Activated CD4-positive, CD25-positive, alpha-beta regulatory T cell treated with anti-CD3 and anti-CD28 coated beads, Interleukin-2, amount 50 U/mL, for 24 hours (primary cell): ENCODE data around the gene PAQR7.

ENCODE experiments used
- ATAC-seq, 2 donors: fragments of 150-1000 bp; cut with Tn5 transposase; one replicate each; pipeline ENCODE4 v1.10.0; 2021; ENCODE audit warnings: mild to moderate bottlenecking in 1 of 2, moderate library complexity in 1 of 2

PAQR7 gene, protein sequence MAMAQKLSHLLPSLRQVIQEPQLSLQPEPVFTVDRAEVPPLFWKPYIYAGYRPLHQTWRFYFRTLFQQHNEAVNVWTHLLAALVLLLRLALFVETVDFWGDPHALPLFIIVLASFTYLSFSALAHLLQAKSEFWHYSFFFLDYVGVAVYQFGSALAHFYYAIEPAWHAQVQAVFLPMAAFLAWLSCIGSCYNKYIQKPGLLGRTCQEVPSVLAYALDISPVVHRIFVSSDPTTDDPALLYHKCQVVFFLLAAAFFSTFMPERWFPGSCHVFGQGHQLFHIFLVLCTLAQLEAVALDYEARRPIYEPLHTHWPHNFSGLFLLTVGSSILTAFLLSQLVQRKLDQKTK

DNA sequence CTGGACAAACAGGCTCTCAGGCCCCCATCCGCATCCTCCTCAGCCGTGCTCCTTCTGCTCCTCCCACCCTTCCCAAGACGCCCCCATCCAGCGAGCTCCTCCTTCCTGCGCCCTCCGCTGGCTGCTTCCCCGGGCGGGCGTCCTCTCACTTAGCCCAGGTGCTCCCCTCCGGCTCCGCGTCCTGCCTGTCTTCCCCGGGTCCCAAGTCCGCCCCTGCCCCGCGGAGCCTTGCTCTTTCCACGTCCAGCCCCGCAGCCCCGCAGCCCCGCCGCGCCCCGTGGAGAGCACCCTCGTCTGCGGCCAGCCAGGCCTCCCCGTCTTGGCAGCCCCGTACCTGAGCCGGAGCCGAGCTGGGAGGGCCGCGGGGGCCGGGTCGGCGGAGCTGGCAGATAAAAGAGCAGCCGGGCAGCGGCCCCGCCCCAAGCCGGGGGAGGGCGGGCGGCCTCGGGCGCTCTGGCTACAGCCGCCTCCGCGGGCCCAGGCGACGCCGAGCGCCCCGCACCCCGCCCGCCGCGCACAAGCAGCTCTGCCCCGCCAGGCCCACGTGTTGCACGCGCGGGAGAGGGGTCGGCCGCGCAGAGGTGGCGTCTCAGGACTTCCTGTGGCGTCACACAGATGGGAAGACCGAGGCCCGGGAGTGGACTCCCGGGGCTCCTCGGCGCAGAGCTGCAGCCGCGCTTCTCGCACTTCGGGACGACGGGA, at the start of gene PAQR7:
Gene PAQR7, minus strand, starts transcription at position 555 of the 702 bp plus-strand sequence. CDS start 11,869 bp downstream, outside the sequence.
- ATAC-seq = peak; percentile 85 to 87

DNA sequence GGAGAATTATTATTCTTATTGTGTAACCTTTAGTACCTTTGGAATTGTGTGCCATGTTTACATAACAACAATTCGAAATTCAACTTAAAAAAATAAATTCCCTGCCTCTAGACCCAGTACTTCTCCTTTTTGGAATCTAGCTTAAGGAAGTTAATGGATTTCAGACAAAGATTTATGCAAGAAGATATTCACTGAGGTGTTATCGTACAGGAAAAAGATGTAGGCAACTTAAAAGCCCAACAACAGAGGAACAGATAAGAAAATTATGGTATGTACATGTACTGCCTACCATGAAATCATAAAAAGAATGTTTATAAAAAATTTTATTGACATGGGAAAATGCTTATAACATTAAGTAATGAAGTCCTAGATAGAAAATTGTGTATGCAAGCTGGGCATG, 48.9 kb upstream of the PAQR7 start:
- no peak for ATAC-seq

DNA sequence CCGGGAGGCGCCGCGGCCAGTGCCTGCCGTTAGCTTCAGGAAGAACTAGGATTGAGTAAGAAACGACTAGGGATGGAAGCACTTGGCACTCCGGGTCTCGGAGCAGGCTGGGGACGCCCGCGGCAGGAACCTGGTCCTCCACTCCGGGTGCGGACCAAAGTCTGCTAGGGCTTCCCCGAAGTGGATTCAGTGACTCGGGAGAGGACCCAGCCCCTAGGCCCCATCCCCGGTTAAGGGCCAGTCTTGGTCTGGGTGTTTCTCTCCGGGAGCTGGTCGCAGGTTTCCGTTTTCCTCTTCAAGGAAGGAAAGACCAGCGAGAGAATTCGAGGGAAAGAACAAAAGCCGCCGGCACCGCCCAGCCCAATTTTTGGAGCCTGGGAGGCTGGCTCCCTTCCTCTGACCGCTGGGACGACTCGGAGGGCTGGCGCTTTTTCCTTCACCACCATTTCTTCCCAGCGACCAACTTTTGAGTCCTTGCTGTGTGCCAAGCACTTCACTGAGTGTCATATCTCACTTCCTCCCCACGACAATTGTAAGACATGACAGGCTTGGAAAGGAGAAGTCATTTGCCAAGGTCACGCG, 47.6 kb upstream of the PAQR7 start:
- ATAC-seq = peak in 1 of 2 donors; percentile 30

DNA sequence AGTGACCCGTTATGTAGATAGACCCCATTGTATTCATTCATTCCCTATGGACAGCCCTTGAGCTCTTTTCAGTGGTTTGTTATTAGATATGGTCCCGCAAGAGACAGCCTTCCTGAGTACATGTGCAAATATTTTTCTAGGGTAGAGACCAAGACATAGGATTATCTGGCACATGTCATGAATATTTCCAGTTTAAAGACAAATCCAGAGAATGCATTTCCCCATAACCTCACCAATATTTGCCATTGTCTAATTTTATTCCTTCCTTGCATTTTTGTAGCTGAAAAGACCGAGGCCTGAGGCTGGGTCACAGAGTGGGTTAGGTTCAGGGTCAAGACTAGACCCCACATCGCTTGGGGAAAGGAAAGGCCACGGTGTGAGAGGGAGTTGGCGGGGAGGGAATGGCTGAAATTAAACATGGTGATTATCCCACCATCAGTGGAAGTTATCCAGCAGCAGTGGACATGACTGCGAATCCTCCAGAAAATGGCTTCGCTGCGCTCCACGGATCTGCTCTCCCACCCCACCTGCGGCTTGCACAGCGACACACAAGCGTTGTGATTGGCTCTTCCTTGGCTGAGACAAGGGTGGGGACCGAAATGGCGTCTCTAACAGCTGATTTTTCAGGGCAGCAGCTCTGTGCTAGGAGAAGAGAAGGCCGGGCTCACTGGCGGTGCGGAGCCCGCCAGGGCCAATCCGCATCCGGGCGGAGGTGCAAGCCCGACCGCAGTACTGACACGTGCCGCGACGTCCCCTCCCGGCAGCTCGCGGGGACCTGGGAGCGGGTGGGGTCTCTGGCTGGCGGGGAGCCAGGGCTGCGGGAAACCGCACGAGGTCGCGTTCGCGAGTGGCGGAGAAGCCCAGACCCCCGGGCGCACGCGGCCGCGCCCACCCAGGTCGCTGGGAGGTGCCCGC, 46.8 kb upstream of the PAQR7 start:
- peak; percentile 65 to 80 for ATAC-seq

DNA sequence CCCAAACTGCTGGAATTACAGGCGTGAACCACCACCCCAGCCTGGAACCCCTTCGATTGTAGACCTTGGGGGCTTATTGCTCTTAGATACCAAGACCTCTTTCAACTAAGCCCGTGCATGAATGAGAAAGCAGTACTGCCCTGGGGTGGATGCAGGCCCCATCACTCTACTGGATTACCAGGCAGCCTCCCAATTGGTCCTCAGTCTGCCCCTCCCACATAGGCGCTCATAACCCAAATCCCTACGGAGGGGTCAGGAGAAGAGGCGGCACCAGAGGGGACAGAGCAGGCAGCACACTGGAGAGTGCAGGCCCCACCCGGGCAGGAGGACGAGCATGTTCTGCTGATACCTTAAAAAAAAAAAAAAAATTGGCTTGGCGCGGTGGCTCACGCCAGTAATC, 43.1 kb upstream of the PAQR7 start:
- no peak for ATAC-seq

DNA sequence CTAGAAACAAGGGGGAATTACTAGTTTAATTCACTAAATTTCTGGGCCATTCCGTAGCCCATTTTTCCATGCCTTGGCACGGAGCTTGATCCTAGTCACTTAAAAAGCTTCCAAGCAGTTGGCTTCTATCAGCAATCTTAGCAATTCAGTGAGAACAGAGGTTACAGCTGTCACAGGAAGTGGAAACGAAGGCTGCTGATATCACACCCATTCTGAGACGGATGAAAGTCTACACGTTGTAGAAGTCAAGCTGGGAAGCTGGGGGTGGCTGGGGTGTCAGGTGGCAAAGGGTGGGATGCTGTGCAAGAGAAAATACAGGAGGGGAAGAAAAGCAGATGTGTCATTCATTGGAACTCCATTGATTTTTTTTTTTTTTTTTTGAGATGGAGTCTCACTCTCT, 42.5 kb upstream of the PAQR7 start:
- no peak for ATAC-seq

DNA sequence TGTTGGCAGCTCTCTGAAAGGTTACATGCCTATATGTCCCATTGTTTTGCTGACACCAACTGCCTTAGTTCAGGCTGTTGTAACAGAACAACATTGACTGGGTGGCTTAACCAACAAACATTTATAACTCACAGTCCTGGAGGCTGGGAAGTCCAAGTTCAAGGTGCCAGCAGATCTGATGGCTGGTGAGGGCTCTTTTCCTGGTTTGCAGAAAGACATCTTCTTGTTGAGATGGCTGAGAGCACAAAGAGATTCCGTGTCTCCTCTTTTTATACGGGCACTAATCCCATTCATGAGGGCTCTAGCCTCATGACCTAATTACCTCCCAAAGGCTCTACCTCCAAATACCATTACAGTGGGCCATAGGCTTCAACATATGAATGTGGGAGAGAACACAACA, 41.0 kb upstream of the PAQR7 start:
- ATAC-seq = no peak

DNA sequence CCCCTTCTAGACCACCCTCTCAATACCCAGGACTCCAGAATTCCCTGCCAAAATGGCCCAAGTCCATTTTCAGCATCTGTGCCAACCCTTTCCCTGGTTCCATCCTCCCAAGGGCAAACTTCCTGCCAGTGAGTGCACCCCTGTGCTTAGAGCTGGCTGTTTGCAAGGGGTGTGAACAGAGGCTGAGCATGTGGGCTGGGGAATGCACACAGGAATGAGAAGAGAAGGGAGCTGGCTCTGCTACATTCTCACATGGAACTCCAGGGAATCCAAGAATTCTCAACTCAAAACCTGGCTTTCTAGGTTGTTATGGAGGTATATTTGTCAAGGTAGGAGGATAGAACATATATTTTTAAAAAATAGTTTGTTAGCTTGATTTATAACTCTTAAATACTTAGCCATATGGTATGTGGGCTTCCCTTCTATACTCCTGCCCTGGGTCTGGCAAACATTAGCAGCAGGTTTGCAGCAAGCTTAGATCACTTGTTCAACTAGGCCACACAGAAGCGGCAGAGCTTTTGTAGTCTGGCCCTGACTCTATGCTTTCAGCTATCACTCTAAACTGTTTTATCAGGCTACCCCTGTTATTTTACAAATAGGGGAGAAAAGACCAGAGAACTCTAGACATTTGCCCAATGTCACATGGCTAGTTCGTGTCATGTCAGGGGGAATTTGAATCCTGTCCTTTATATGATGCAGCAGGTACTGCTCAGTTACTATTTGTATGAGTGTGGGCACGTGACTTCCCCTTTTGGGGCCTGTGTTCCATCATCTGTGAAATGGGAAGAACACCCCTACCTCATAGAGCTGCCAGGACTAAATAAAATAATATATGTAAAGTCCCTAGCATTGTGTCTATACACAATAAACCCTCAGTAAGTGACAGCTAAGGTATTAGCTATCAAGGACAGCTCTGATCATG, 38.8 kb upstream of the PAQR7 start:
- ATAC-seq = no peak

DNA sequence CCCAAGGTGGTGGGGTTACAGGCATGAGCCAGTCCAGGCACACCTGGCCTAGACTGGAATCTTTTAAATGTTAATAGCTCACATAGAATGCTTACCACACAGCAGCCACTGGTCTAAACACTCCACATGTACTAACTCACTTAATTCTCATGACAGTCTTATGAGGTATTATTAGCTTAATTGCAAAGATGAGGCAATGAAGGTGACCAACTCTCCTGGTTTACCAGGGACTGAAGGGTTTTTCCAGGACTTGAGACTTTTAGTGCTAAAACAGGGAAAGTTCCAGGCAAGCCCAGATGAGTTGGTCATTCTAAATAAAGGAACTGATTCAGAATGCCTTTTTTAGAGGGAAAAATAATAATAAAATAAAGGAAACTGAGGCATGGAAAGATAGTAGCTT, 37.7 kb upstream of the PAQR7 start:
- ATAC-seq = no peak

DNA sequence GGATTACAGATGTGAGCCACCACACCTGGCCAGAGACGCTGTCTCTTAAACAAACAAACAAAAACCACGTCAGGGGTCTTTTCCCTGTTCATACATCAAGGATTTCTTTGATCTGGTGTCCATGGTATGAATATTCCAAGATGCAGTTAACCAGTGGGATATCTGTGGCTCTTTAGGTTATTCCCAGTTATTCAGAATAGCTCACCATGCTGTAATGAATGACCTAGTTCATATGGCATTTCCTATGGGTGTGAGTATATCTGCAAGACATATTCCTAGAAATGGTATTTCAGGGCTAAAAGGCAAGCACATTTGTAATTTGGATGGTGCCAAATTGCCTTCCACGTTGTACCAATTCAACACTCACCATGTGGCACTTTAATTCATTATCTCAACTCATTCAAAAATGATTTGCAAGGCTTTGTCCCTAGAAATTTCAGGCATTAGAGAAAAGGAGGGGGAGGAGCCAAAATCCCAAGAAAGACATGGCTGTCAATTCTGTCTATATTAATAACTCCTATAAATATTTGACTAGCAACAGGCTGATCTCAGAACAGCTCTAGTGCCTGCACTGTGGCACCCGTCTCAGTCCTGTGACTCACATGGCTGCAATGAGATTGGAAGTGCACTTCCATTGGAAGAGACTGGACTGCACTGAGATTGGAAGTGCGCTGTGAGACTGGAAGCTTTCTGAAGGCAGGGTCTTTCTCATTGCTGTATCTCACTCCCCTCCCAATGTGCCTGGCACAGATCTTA, 36.7 kb upstream of the PAQR7 start:
- ATAC-seq = no peak

DNA sequence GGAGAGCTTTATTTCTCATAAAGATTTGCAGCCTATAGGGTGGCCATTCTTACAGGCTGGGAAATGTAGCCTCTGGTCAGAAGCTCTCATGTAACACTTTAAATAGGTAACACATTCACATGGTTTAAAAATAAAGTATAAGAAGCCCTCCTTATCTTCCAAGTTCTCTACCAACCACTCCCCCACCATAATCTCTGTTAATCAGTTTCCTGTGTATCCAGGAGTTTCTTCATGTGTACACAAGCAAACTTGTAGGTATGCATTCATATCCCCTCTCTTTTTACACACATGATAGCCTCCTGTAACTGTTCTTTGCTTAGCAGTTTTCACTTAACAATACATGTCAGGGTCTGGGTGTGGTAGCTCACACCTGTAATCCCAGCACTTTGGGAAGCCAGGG, 35.7 kb upstream of the PAQR7 start:
- no peak for ATAC-seq

DNA sequence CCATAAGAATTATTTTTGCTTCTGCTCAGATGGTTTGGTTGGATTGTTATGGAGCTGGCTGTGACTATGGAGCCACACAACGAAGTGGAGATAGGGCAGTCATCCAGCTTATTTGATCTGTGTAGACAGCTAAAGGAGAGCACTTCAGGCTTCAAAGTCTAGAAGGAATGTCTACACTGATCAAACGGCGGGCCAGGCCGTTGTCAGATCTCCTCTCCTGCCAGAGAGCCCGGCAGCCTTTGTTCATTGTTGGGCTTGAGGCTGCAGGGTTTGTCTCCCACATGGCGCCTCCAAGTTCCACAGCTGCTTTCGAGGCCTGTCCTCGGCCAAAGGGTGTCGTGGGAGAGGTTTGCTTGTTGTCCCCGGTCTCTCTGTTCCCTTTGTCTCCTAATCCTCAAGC, 33.5 kb upstream of the PAQR7 start:
- no peak for ATAC-seq

DNA sequence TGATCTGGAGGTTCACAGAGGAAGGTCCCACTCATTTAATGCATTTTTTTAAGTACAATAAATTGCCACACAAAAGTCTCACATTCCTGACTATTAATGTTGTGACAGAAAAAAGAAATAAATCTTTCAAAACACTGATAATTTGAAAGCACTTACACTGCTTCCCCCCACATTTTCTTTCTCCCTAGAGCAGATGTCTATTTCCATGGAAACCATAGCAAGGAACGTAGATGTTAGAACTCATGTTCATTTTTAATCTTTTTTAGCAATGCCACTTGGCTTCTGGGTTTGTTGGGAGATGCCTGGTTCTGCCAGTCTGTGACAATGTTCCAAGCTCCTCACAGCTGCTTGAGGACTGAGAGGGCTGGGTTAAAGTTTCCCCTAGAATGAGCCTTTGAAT, 32.7 kb upstream of the PAQR7 start:
- ATAC-seq = no peak

DNA sequence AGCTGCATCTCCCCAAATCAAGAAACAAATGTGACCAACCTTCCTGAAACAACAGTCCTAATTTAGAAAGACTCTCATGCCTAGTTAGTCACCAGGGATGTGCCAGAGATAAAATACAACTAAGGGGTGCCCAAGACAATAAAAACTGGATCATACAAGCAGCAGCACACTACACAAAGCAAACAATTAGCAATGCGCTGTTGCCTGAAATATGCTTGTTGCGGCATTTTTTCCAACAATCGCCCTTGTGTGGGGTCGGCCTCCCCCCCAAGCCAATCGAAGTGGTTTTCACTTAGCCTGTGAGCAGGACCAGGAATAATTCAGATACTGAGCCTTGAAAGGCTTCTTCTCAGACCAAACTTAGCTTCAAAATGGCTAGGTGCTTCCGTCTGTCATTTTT, 32.1 kb upstream of the PAQR7 start:
- ATAC-seq = no peak

DNA sequence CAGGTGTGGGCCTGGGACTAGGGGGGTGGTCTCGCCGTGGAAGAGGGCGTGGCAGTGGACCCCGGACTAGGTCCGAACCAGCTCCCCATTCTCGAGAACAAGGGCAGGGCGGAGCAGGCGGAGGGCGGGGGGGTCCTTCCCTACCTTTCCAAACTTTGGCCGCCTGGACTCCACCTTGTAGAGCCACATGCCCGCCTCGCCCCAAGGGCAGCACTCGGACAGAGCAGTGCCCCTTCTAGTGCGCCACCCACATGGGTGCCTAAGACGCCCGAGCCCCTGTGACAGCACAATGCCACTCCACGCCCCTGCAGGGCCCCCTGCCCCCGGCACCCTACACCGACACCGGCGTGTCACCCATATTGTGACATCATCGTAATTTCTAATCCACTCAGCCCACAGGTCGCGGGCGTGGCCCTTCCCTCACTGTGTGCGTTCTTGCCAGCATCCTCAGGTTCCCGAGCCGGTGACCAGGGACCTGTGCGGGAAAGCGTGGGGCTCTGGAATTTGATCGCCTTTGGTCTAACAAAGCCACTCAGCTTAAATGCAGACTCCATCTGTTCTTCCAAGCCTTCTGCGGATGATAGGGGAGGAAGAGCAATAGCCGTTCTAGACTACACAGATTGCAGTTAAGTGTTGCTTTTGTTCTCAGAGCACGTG, 31.3 kb upstream of the PAQR7 start:
- ATAC-seq = peak in 1 of 2 donors; percentile 8

DNA sequence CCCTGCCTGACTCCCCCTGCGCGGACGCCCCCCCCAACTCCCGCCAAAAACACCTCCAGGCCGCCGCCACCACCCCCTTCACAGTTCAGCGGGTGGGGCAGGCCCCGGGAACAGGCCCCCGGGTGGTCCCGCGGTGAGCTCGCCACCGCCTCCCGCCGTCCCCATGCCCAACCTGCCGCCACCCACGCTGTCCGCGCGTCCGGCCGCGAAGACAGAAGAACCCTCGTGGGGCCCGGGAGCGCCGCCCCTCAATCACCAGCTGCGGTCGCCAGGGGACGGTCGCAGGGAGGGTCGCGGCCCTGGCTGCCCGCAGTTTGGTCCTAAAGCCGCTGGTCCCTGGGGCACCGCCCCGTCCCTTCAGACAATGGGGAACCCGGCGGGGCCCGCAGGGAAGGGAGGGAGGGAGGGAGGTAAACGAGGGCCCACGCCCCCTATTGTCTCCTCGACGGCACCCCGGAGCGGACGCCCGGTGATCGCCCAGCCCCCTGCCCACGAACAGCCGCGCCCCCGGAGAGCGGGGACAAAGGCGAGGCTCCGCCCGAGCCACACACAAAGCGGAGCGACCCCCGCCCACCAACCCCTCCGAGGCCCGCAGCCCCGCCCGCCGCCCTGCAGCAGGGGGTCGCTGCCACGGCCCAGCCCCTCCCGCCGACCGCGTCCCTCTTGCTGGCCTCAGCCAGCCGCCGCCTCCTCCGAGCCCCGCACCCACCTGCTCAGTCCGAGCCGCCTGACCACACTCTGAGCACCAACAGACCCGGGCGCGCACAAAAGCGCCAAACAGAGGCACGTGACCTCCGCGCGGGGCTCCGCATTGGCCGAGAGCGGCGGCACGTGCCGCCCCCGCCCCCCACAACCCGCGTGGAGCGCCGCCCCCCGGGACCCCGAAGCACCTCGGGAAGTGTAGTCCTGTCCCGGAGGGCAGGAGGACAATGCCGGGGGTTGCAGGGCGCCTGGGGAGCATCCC, 30.5 kb upstream of the PAQR7 start, which contains the start of gene STMN1:
Gene STMN1, minus strand, starts transcription at position 740 of the 964 bp plus-strand sequence. CDS start 1,743 bp downstream, outside the sequence.
- ATAC-seq = peak; percentile 80 to 84

DNA sequence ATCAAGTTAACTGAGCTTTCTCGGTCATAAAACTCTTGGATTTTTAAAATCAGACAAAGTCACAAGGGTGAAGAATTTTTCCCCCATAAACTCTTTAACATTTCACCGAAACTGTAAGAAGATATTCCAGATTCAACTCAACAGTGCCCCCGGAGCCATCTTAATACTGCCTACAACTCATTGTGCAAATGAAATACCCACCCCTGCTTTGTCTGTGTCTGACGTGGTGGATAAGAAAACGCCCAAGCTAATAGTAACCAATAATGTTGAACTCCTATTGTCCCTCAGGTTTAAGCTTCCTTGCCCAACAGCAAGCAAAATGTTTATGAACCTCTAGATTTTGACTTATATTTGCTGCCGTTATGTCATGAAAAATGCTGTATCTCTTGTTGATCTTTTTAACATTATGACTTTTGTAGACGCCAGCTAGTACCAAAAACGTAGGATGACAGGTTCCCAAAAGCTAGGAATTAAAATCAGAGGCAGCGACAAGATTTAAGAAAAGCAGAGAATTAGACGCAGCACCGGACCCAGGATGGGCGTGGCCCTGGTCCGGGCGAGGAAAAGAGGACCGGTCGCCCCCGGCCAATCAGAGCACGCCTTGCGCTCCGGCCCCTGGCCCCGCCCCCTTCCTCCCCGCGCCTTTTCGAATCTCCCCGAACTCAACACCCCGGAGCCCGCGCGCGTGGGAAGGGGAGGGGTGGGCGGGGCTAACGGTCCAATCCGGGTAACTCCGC, 29.6 kb upstream of the PAQR7 start:
- peak; percentile 76 to 79 for ATAC-seq

DNA sequence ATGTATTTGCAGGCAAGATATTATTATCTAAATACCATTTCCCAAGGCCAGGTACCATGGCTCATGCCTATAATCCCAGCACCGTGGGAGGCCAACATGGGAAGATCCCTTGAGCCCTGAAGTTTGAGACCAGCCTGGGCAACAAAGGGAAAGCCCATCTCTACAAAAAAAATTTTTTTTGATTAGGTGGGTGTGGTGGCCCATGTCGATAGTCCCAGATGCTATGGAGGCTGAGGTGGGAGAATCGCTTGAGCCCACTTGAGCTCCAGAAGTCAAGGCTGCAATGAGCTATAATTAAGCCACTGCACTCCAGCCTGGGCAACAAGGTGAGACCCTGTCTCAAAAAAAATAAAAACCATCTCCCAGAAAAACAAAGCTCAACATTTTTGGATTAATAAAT, 28.5 kb upstream of the PAQR7 start:
- no peak for ATAC-seq
